Measurements from ENCODE around the gene NSD1. TPM values are rescaled to one million over a fixed set of nuclear protein-coding genes. Genes with fewer than 3 reads are reported as not detected.

The NSD1 gene
- total RNA-seq, 1 donor from 2014 or later = 111 TPM

GRCh38 chr5:177122566-177122965, 11.0 kb upstream of the NSD1 start:
- no peaks in the 10 kb centered on the region for H3K4me1 Mint-ChIP-seq (ENCODE audit: unreplicated experiment)
- no peak for DNase-seq (ENCODE audit: low spot score)
- H3K27ac Mint-ChIP-seq (ENCODE audit: unreplicated experiment) = no peak overlapping the region
- peak overlapping the region; percentile 16 for H3K4me3 Mint-ChIP-seq (ENCODE audit: unreplicated experiment)
- peaks cover 3% of the 10 kb centered on the region for H3K27me3 Mint-ChIP-seq (ENCODE audit: unreplicated experiment)
- H3K36me3 Mint-ChIP-seq (ENCODE audit: low read depth, unreplicated experiment) = no peaks in the 10 kb centered on the region
- no peaks in the 10 kb centered on the region for H3K9me3 Mint-ChIP-seq (ENCODE audit: unreplicated experiment)
- no peak for TF ChIP-seq CTCF (IDR thresholded peaks at IDR 0.05; ENCODE audit: unreplicated experiment)

- Mint-ChIP-seq H3K27ac (ENCODE audit: unreplicated experiment) (no peak overlapping the region), H3K4me1 (ENCODE audit: unreplicated experiment) (peaks cover 9% of the 10 kb centered on the region), H3K9me3 (ENCODE audit: unreplicated experiment) (no peaks in the 10 kb centered on the region), H3K4me3 (ENCODE audit: unreplicated experiment) (no peak overlapping the region), H3K27me3 (ENCODE audit: unreplicated experiment) (peaks cover 7% of the 10 kb centered on the region), H3K36me3 (ENCODE audit: low read depth, unreplicated experiment) (no peaks in the 10 kb centered on the region)
- no peak for DNase-seq (ENCODE audit: low spot score)
- no peak for TF ChIP-seq CTCF (IDR thresholded peaks at IDR 0.05; ENCODE audit: unreplicated experiment)
Measured at GRCh38 chr5:177123789-177124485, 9.6 kb upstream of the NSD1 start.

GRCh38 chr5:177124486-177124991, 9.0 kb upstream of the NSD1 start:
- H3K36me3 Mint-ChIP-seq (ENCODE audit: low read depth, unreplicated experiment) = peaks cover under 1% of the 10 kb centered on the region
- H3K27ac Mint-ChIP-seq (ENCODE audit: unreplicated experiment) = no peak overlapping the region
- peaks cover 12% of the 10 kb centered on the region for H3K4me1 Mint-ChIP-seq (ENCODE audit: unreplicated experiment)
- TF ChIP-seq CTCF (IDR thresholded peaks at IDR 0.05; ENCODE audit: unreplicated experiment) = no peak
- H3K27me3 Mint-ChIP-seq (ENCODE audit: unreplicated experiment) = peaks cover 9% of the 10 kb centered on the region
- no peaks in the 10 kb centered on the region for H3K9me3 Mint-ChIP-seq (ENCODE audit: unreplicated experiment)
- DNase-seq (ENCODE audit: low spot score) = no peak
- H3K4me3 Mint-ChIP-seq (ENCODE audit: unreplicated experiment) = no peak overlapping the region

- Mint-ChIP-seq H3K9me3 (ENCODE audit: unreplicated experiment) (no peaks in the 10 kb centered on the region), H3K36me3 (ENCODE audit: low read depth, unreplicated experiment) (peaks cover 6% of the 10 kb centered on the region), H3K27ac (ENCODE audit: unreplicated experiment) (no peak overlapping the region), H3K27me3 (ENCODE audit: unreplicated experiment) (peaks cover 15% of the 10 kb centered on the region), H3K4me1 (ENCODE audit: unreplicated experiment) (peaks cover 31% of the 10 kb centered on the region), H3K4me3 (ENCODE audit: unreplicated experiment) (no peak overlapping the region)
- no peak for TF ChIP-seq CTCF (IDR thresholded peaks at IDR 0.05; ENCODE audit: unreplicated experiment)
- no peak for DNase-seq (ENCODE audit: low spot score)
Measured at GRCh38 chr5:177126771-177127170, 6.8 kb upstream of the NSD1 start.

- no peak for DNase-seq (ENCODE audit: low spot score)
- Mint-ChIP-seq H3K4me1 (ENCODE audit: unreplicated experiment) (peaks cover 31% of the 10 kb centered on the region), H3K4me3 (ENCODE audit: unreplicated experiment) (no peak overlapping the region), H3K27me3 (ENCODE audit: unreplicated experiment) (peaks cover 15% of the 10 kb centered on the region), H3K9me3 (ENCODE audit: unreplicated experiment) (no peaks in the 10 kb centered on the region), H3K27ac (ENCODE audit: unreplicated experiment) (peak overlapping the region; percentile 1), H3K36me3 (ENCODE audit: low read depth, unreplicated experiment) (peaks cover 6% of the 10 kb centered on the region)
- no peak for TF ChIP-seq CTCF (IDR thresholded peaks at IDR 0.05; ENCODE audit: unreplicated experiment)
Measured at GRCh38 chr5:177128551-177128981, 5.0 kb upstream of the NSD1 start.

Data from endothelial cell (in vitro differentiated cells).